Measurements from ENCODE around the gene RECQL5. TPM values are rescaled to one million over a fixed set of nuclear protein-coding genes. Genes with fewer than 3 reads are reported as not detected.

RECQL5 gene
- total RNA-seq = 17.0 and 18.7 TPM in 2 replicates

DNA sequence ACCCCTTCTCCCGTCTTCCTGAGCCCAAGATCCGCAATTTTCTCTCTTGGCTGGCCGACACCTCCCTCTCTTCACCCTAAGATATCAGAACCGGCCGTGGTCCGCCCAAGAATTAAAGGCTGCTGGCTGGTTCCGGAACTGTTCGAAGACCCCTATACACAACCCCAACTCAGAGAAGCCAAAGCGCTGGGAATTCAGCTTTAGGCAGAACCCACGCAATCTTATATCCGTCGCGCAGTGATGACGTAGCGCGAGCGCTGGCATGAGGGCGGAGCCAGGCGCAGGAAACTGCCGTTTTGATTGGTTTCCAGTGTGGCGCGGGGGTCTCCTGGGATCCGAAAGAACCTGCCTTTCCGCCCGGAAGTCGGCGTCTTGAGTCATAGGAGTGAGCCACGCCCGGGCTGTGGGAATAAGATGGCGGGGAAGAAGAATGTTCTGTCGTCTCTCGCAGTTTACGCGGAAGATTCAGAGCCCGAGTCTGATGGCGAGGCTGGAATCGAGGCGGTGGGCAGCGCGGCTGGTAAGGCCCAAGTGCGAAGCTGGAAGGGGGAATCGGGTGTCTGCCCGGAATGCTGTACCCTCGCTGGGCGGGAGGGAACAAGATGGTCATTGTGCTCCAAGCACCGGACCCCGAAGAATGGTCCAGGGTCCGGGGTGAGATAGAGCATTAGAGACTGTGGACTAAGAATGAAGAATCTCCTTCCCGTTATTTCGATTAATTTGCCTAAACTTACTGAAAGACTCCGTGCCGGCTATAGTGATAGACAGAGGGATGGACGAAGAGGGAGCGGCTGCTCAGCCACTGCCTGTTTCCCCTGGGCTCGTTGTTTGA, at the start of gene RECQL5, which contains the start of gene SAP30BP:
Gene RECQL5 (minus strand): TSS at position 196 of the 832 bp plus-strand sequence. CDS start 597 bp downstream, outside the sequence.
Gene SAP30BP (plus strand): TSS at position 380 of the 832 bp plus-strand sequence. CDS start 35 bp downstream, at position 415.

DNA sequence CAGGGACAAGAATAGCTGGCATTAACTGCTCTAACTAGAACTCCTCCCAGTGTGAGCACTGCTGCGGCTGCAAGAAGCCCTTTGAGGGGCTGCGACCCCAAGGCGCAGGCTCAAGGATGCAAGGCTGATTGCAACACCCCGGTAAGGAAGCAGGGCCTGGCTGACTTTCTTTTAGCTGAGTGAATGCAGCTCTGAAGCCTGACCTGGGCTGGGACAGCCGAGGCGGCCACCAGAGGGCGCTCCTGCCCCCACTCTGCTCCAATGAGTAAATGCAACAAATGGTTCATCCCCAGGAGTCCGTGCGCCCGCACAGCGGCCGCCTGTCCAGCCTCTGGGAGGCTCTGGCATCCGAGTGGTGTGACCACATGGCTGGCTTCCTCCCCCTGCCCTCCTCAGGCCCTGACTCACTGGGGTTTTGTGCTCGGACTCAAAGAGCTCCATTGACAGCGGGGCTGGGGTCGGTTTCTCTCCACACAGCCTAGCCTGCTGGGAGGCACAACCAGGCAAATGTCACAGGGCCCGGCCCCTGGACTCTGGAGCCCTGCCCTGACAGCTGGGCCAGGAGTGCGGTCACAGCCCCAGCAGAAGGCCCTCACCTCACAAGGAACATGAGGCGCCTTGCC, 34.0 kb downstream of the RECQL5 start, which contains the start of gene SMIM5:
Gene SMIM5 (plus strand): TSS at position 572 of the 623 bp plus-strand sequence. CDS start 6,768 bp downstream, outside the sequence.

DNA sequence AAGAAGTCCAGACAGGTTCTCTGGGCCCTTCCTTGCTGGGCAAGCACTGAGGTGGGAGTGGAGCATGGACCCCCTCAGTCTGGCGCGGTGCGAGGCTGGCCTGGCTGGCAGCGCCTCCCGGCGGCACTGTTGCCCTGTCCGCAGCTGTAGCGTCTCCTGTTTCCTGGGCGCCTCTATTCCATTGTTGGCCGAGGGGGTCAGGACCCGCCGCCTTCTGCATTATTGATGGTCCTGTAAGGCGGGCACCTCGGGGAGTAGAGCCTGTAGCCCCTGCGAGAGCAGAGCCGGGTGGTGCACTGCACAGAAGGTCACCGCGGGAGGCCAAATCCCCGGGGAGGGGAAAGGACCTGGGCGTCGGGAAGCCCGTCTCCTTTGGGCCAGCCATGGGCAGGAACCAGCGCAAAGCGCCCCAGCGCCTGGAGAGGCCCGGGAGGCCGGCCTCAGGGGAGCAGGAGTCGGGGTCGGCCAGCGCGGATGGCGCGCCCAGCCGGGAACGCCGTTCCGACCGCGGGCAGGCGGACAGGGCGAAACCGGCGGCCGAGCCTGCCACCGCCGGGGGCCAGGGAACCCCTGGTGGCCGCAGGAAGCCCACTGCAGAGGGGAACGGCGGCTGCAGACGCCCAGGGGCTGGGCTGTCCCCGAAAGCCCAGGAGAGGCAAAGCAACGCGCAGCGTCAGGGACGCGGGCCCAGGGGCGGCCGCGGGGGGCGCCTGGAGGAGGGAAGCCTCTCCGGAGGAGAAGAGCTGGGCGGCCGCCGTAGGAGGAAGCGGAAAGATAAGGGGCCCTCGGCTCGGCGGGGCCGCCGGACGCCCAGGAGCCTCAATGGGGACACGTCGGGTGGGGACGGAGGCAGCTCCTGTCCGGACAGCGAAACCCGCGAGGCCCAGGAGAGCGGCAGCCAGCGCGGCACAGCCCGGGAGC, 79.0 kb downstream of the RECQL5 start, which contains the start of gene MYO15B:
Gene MYO15B (plus strand): TSS at position 126 of the 921 bp plus-strand sequence. CDS start 258 bp downstream, at position 384.

Other genes starting within 250 kb of the RECQL5 start
- gene TMEM94, start 210.5 kb downstream of the RECQL5 start, total RNA-seq = 30.7 and 33.5 TPM in 2 replicates
- 9.1 and 9.6 TPM in 2 replicates for gene CASKIN2, start 151.6 kb downstream of the RECQL5 start, total RNA-seq
- gene TSEN54, start 150.6 kb downstream of the RECQL5 start, total RNA-seq = 6.8 and 7.3 TPM in 2 replicates
- 0.13 and 0.32 TPM in 2 replicates for gene LLGL2, start 141.5 kb downstream of the RECQL5 start, total RNA-seq
- 4.2 and 5.6 TPM in 2 replicates for gene MYO15B, start 79.4 kb downstream of the RECQL5 start, total RNA-seq
- 0.22 TPM in 1 of 2 replicates, not detected in the other for gene SMIM5, start 33.7 kb downstream of the RECQL5 start, total RNA-seq
- gene SAP30BP, start 184 bp upstream of the RECQL5 start, total RNA-seq = 58.1 and 63.9 TPM in 2 replicates
- gene ITGB4, start 54.3 kb upstream of the RECQL5 start, total RNA-seq = 0.39 and 0.54 TPM in 2 replicates
- gene GALK1, start 98.0 kb upstream of the RECQL5 start, total RNA-seq = 28.8 and 34.8 TPM in 2 replicates
- 23.1 and 27.4 TPM in 2 replicates for gene UNK, start 117.7 kb upstream of the RECQL5 start, total RNA-seq
- 0.76 and 1.6 TPM in 2 replicates for gene UNC13D, start 177.2 kb upstream of the RECQL5 start, total RNA-seq
- gene WBP2, start 188.2 kb upstream of the RECQL5 start, total RNA-seq = 25.1 and 46.8 TPM in 2 replicates
- 36.8 and 50.0 TPM in 2 replicates for gene TRIM47, start 211.4 kb upstream of the RECQL5 start, total RNA-seq
- gene TRIM65, start 229.8 kb upstream of the RECQL5 start, total RNA-seq = 14.7 and 20.3 TPM in 2 replicates
- gene MRPL38, start 237.7 kb upstream of the RECQL5 start, total RNA-seq = 21.3 and 27.6 TPM in 2 replicates